Lung (tissue), 12 donors: ENCODE data around the gene ADCY10. TPM values are rescaled to one million over a fixed set of nuclear protein-coding genes. Genes with fewer than 3 reads are reported as not detected.

Experiments
- ATAC-seq: fragments of 200-7000 bp; cut with Tn5 transposase; one replicate; pipeline ENCODE4 v1.9.1; 2020; ENCODE audit warnings: moderate number of reproducible peaks; ENCODE audit not compliant: insufficient read depth, low FRiP score
- DNase-seq, 3 donors: peaks; one replicate each; pipeline ENCODE4 v3.0.0-alpha.2; 2013 to 2017
- H3K27ac ChIP-seq, 2 donors: one replicate each; pipeline ENCODE4 v1.5.1; 2013; ENCODE audit warnings: mild to moderate bottlenecking in 2 of 2, moderate library complexity in 2 of 2, control low read depth in 1 of 2, inconsistent platforms in 1 of 2, low read depth in 1 of 2, low read length in 1 of 2
- H3K27me3 ChIP-seq, 3 donors: one replicate each; pipeline ENCODE4 v1.5.1; 2013; ENCODE audit warnings: low read length in 2 of 3; ENCODE audit not compliant: control insufficient read depth in 3 of 3, insufficient read depth in 3 of 3
- H3K36me3 ChIP-seq, 4 donors: one replicate each; pipeline ENCODE4 v1.5.1; 2013; ENCODE audit warnings: low read length in 4 of 4, mild to moderate bottlenecking in 1 of 4, moderate library complexity in 1 of 4; ENCODE audit not compliant: control insufficient read depth in 4 of 4, insufficient read depth in 4 of 4
- H3K4me1 ChIP-seq, 5 donors: one replicate each; pipeline ENCODE4 v1.5.1; 2013; ENCODE audit warnings: low read length in 5 of 5, mild to moderate bottlenecking in 2 of 5, moderate library complexity in 1 of 5; ENCODE audit not compliant: control insufficient read depth in 5 of 5, insufficient read depth in 5 of 5
- H3K4me3 ChIP-seq: one replicate; pipeline ENCODE4 v1.5.1; 2013; ENCODE audit warnings: mild to moderate bottlenecking, control low read depth, moderate library complexity
- H3K9ac ChIP-seq, 2 donors: one replicate each; pipeline ENCODE4 v1.5.1; 2013; ENCODE audit warnings: low read length in 2 of 2, control low read depth in 1 of 2; ENCODE audit not compliant: insufficient read depth in 1 of 2
- H3K9me3 ChIP-seq, 4 donors: one replicate each; pipeline ENCODE4 v1.5.1; 2013; ENCODE audit warnings: low read length in 3 of 4, mild to moderate bottlenecking in 1 of 4, moderate library complexity in 1 of 4; ENCODE audit not compliant: control insufficient read depth in 4 of 4, insufficient read depth in 3 of 4
- WGBS, 2 donors: extraction: QIAGEN DNeasy Blood & Tissue Kit; methylation state at CpG; one replicate each; pipeline ENCODE4 v1.1.7; 2013; 5-methylcytosine and 5-hydroxymethylcytosine counted together
- polyA plus RNA-seq, 2 donors: library from polyadenylated mRNA; stranded (reverse); fragments of 200-250 nt; gene quantifications; one replicate each; pipeline ENCODE4 v1.2.1, GENCODE V29; 2013
- total RNA-seq, 2 donors: library from RNA; depleted of rRNA in 1 of 2; stranded (reverse); fragments of >200 nt in 1 of 2; gene quantifications; one replicate each; pipeline ENCODE4 v1.2.1, GENCODE V29; 2014 to 2021
- TF ChIP-seq, protein P1 (sequence below): IDR thresholded peaks from 2 replicates; pipeline ENCODE4 v1.5.1; 2012; ENCODE audit warnings: mild to moderate bottlenecking; ENCODE audit errors: control extremely low read depth, extremely low read depth
- donor health status: control.
- donor health status: control.
- donor health status: Bipolar disorder and iron deficiency.
- donor health status: healthy.
- donor health status: DM: yes; HTN: yes; CAD: no.

ADCY10 gene
- total and polyA plus RNA-seq, 4 donors, result 0.06 to 0.10 (median 0.09) TPM; not detected in 1

GRCh38 chr1:167762061-167762746 lies 151.7 kb downstream of the ADCY10 start:
- no peaks in the 10 kb centered on the region for H3K27me3 ChIP-seq
- no peak overlapping the region for H3K27ac ChIP-seq
- no peak overlapping the region for H3K9ac ChIP-seq
- no peak overlapping the region for H3K4me3 ChIP-seq
- H3K9me3 ChIP-seq, result no peaks in the 10 kb centered on the region
- H3K4me1 ChIP-seq, result peaks cover 0 to 11% (median 0%) of the 10 kb centered on the region in 5 donors
- 95 to 98% methylated on average over 8 of the region's 8 CpGs for WGBS, 2 donors
- ATAC-seq (no peak), DNase-seq (no peak)
- TF ChIP-seq, protein P1, sequence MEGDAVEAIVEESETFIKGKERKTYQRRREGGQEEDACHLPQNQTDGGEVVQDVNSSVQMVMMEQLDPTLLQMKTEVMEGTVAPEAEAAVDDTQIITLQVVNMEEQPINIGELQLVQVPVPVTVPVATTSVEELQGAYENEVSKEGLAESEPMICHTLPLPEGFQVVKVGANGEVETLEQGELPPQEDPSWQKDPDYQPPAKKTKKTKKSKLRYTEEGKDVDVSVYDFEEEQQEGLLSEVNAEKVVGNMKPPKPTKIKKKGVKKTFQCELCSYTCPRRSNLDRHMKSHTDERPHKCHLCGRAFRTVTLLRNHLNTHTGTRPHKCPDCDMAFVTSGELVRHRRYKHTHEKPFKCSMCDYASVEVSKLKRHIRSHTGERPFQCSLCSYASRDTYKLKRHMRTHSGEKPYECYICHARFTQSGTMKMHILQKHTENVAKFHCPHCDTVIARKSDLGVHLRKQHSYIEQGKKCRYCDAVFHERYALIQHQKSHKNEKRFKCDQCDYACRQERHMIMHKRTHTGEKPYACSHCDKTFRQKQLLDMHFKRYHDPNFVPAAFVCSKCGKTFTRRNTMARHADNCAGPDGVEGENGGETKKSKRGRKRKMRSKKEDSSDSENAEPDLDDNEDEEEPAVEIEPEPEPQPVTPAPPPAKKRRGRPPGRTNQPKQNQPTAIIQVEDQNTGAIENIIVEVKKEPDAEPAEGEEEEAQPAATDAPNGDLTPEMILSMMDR, result no peak
- peaks cover 0 to 8% (median 3%) of the 10 kb centered on the region in 4 donors for H3K36me3 ChIP-seq

GRCh38 chr1:167761400-167761799 lies 152.5 kb downstream of the ADCY10 start:
- no peaks in the 10 kb centered on the region for H3K27me3 ChIP-seq
- H3K4me3 ChIP-seq, result no peak overlapping the region
- 49 to 56% methylated on average over 2 of the region's 2 CpGs for WGBS, 2 donors
- no peaks in the 10 kb centered on the region for H3K9me3 ChIP-seq
- TF ChIP-seq, protein P1, result no peak
- H3K36me3 ChIP-seq, result peaks cover 0 to 7% (median 2%) of the 10 kb centered on the region in 4 donors
- H3K9ac ChIP-seq, result no peak overlapping the region
- H3K27ac ChIP-seq, result no peak overlapping the region
- H3K4me1 ChIP-seq, result peaks cover 0 to 15% (median 5%) of the 10 kb centered on the region in 5 donors
- ATAC-seq, result no peak
- no peak for DNase-seq

Other genes starting within 250 kb of the ADCY10 start
- 100 to 1,000 TPM in 1 of 2 donors, 10 to 100 TPM in 1; 89.9 to 116 TPM for gene MPZL1, start 192.2 kb downstream of the ADCY10 start, total RNA-seq
- gene MPZL1, start 192.2 kb downstream of the ADCY10 start, polyA plus RNA-seq, result 10 to 100 TPM; 25.3 to 64.1 TPM
- 100 to 1,000 TPM in 1 of 2 donors, 10 to 100 TPM in 1; 35.7 to 120 TPM for gene DCAF6, start 22.5 kb upstream of the ADCY10 start, total RNA-seq
- gene DCAF6, start 22.5 kb upstream of the ADCY10 start, polyA plus RNA-seq, result 10 to 100 TPM; 19.7 to 20.8 TPM
- 10 to 100 TPM; 48.1 to 56.4 TPM for gene MPC2, start 22.9 kb upstream of the ADCY10 start, total RNA-seq
- 10 to 100 TPM; 32.8 to 50.6 TPM for gene MPC2, start 22.9 kb upstream of the ADCY10 start, polyA plus RNA-seq
- gene GPR161, start 222.8 kb upstream of the ADCY10 start, total RNA-seq, result 10 to 100 TPM in 1 of 2 donors, 1 to 10 TPM in 1; 8.4 to 15.0 TPM
- gene GPR161, start 222.8 kb upstream of the ADCY10 start, polyA plus RNA-seq, result 1 to 10 TPM; 2.8 to 3.0 TPM